ENCODE data around the gene GPN2. TPM values are rescaled to one million over a fixed set of nuclear protein-coding genes. Genes with fewer than 3 reads are reported as not detected.

GPN2 gene
- polyA plus RNA-seq, 1 experiment = 28.7 TPM

- peaks cover 8% of the 10 kb centered on the region for H3K27me3 ChIP-seq (ENCODE audit: control insufficient read depth, insufficient read depth, low read length)
- ChIA-PET CTCF (no interaction called here), POLR2A (no interaction called here)
- no peak overlapping the region for H3K27ac ChIP-seq (ENCODE audit: low read depth, low read length)
- no peak overlapping the region for H3K4me3 ChIP-seq (ENCODE audit: low read depth, low read length)
- no peaks in the 10 kb centered on the region for H3K9me3 ChIP-seq (ENCODE audit: control insufficient read depth, insufficient read depth, low read length)
- TF ChIP-seq, protein P1, sequence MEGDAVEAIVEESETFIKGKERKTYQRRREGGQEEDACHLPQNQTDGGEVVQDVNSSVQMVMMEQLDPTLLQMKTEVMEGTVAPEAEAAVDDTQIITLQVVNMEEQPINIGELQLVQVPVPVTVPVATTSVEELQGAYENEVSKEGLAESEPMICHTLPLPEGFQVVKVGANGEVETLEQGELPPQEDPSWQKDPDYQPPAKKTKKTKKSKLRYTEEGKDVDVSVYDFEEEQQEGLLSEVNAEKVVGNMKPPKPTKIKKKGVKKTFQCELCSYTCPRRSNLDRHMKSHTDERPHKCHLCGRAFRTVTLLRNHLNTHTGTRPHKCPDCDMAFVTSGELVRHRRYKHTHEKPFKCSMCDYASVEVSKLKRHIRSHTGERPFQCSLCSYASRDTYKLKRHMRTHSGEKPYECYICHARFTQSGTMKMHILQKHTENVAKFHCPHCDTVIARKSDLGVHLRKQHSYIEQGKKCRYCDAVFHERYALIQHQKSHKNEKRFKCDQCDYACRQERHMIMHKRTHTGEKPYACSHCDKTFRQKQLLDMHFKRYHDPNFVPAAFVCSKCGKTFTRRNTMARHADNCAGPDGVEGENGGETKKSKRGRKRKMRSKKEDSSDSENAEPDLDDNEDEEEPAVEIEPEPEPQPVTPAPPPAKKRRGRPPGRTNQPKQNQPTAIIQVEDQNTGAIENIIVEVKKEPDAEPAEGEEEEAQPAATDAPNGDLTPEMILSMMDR (IDR thresholded peaks at IDR 0.05; ENCODE audit: low read depth, low read length) = no peak
- DNase-seq (ENCODE audit: low read depth, low spot score) = no peak
Observed at GRCh38 chr1:26911399-26912146, 21.5 kb upstream of the GPN2 start.

DNA sequence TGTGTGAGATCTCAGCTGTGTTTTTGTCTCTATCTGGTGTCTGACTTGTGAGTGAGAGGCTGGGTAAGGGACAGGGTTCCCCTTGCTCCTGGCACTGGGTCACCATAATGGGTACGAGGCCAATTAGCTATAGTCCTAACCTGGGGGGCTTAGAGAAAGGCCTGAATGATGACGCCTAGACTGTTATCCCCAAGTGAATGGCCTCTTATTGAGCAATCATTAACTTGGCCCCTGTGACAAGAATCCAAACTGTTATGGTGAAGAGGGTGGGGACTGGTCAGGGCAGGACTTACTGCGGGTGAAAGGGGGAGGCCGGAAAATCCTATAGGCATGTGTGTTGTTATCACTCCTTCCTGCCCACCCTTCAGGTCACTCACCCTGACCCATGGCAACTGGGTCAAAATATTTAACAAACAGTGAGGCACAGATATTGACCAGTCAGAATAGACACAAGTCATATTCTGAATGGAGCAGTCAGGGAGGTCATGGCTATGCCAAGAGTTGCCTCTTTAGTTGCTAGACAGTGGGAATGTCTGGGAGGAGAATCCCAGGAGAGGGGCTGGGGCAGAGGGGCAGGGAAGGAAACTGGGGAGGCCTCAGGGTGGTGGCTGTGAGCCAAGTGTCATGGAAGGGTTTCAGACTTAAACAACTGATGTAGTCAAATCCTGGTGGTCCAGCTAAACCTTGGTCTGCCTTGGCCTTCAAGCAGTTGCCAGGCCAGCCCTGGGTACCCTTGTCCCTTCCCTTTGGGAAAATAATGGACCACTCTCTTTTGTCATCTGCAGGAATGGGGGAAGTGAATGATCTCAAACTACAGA lies 20.5 kb upstream of the GPN2 start:
- no peaks in the 10 kb centered on the region for H3K9me3 ChIP-seq (ENCODE audit: control insufficient read depth, insufficient read depth, low read length)
- peaks cover 8% of the 10 kb centered on the region for H3K27me3 ChIP-seq (ENCODE audit: control insufficient read depth, insufficient read depth, low read length)
- TF ChIP-seq, protein P1 (IDR thresholded peaks at IDR 0.05; ENCODE audit: low read depth, low read length) = no peak
- ChIA-PET POLR2A (interaction anchor here (1.0 kb wide), 1 partner anchor 10 kb away, joined by 4 read pairs; the partner anchor contains the start of gene GPATCH3), CTCF (no interaction called here)
- H3K27ac ChIP-seq (ENCODE audit: low read depth, low read length) = no peak overlapping the region
- no peak overlapping the region for H3K4me3 ChIP-seq (ENCODE audit: low read depth, low read length)
- DNase-seq (ENCODE audit: low read depth, low spot score) = no peak

- H3K27me3 ChIP-seq (ENCODE audit: control insufficient read depth, insufficient read depth, low read length) = peaks cover 8% of the 10 kb centered on the region
- H3K27ac ChIP-seq (ENCODE audit: low read depth, low read length) = no peak overlapping the region
- no peaks in the 10 kb centered on the region for H3K9me3 ChIP-seq (ENCODE audit: control insufficient read depth, insufficient read depth, low read length)
- ChIA-PET CTCF (no interaction called here), POLR2A (interaction anchor here (1.0 kb wide), 1 partner anchor 10 kb away, joined by 4 read pairs; the partner anchor contains the start of gene GPATCH3)
- DNase-seq (ENCODE audit: low read depth, low spot score) = no peak
- TF ChIP-seq, protein P1 (IDR thresholded peaks at IDR 0.05; ENCODE audit: low read depth, low read length) = no peak
- no peak overlapping the region for H3K4me3 ChIP-seq (ENCODE audit: low read depth, low read length)
Observed at GRCh38 chr1:26909951-26910342, 19.9 kb upstream of the GPN2 start.

GRCh38 chr1:26907071-26907917 lies 17.2 kb upstream of the GPN2 start:
- POLR2A ChIA-PET = no interaction called here
- H3K27ac ChIP-seq (ENCODE audit: low read depth, low read length) = no peak overlapping the region
- CTCF ChIA-PET = no interaction called here
- no peak overlapping the region for H3K4me3 ChIP-seq (ENCODE audit: low read depth, low read length)
- no peak for DNase-seq (ENCODE audit: low read depth, low spot score)
- TF ChIP-seq, protein P1 (IDR thresholded peaks at IDR 0.05; ENCODE audit: low read depth, low read length) = no peak
- no peaks in the 10 kb centered on the region for H3K9me3 ChIP-seq (ENCODE audit: control insufficient read depth, insufficient read depth, low read length)
- peaks cover 6% of the 10 kb centered on the region for H3K27me3 ChIP-seq (ENCODE audit: control insufficient read depth, insufficient read depth, low read length)
